ENCODE measurements around the gene CES1.
"Not testable (repeated sequence)": the region's sequence is repeated elsewhere in the genome, so short reads cannot be mapped to it uniquely, and the experiment has no call there.

Gene CES1

DNA sequence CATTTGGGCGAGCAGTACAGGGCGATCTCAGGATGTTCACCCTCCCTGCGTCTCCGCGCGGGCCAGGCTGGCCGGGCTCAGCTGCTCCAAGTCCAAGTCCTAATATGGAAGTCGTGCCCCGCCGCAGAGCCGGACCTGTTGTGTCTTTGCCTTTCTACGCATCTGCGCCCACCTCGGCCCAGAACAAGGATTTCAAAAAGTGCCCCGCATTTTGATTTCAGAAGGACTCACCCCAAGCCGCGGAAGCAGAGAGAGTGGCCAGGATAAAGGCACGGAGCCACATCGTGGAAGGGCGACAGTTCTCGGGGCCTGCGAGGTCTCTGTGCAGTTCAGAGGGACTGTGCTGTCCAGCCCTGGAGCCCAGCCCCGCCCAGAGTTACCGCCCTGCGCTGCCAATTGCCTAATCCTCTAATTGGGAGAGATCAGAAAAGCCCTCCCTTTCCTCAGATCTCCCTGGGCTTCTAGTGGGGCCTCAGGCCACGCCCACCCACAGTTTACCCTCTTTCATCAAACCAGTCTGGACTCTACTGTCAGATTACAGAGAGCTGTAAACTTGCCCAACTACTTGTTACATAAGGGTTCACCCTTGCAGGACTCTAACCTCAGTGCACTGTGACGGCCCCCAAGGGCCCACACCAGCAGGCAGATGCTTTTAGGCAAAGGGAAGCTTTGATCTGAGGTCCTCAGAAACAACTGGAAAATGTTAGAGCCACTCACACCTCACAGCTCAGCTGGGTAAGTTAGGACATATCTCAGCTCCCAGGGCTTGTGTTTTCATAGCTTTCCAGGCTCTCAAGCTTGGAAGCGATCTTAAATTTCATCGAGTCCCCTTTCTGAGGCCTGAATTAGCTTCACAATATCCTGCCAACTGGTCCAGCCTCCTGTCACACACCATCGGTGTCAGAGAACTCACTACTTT lies at the start of gene CES1:
Gene CES1 (minus strand): TSS at position 324 of the 919 bp plus-strand sequence. CDS start 41 bp downstream, at position 283.
- Mint-ChIP-seq H3K27ac (no peak within 1 kb of the TSS), H3K27me3 (peaks cover 9% of the 10 kb centered on the region)

DNA sequence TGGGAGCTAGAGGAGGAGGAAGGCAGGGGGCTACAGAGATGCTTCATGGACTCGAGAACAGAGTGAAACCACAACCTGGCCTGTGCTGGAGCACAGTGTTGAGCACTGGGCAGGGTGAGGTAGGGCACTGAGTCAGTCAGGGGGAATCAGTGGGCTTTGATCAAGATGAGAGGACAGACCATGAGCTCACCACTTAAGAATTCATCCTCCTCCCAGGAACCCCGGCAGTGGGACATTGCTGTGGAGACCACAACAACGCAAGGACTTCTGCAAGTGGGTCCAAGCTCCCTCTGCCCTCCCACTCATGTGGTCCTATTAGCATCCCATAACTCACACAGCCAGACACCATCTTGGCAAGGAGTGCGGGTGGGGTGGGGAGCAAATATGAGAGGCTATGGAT lies 44.0 kb upstream of the CES1 start:
- H3K4me1 Mint-ChIP-seq, result no peaks in the 10 kb centered on the region
- no peak overlapping the region for H3K27ac Mint-ChIP-seq
- ATAC-seq (ENCODE audit: low read depth), result no peak
- peaks cover 9% of the 10 kb centered on the region for H3K9me3 Mint-ChIP-seq
- no peak overlapping the region for H3K4me3 Mint-ChIP-seq
- DNase-seq (ENCODE audit: low spot score in 2 of 2), result no peak
- H3K36me3 Mint-ChIP-seq, result no peaks in the 10 kb centered on the region
- peaks cover 12% of the 10 kb centered on the region for H3K27me3 Mint-ChIP-seq

More for the DNA sequence above, at the start of gene CES1:
- no peaks in the 10 kb centered on the region for H3K36me3 Mint-ChIP-seq
- ATAC-seq (ENCODE audit: low read depth), result no peak
- H3K4me3 Mint-ChIP-seq, result no peak within 1 kb of the TSS
- peaks cover 9% of the 10 kb centered on the region for H3K4me1 Mint-ChIP-seq
- H3K9me3 Mint-ChIP-seq, result peaks cover 7% of the 10 kb centered on the region
- no peak for DNase-seq (ENCODE audit: low spot score in 2 of 2)

DNA sequence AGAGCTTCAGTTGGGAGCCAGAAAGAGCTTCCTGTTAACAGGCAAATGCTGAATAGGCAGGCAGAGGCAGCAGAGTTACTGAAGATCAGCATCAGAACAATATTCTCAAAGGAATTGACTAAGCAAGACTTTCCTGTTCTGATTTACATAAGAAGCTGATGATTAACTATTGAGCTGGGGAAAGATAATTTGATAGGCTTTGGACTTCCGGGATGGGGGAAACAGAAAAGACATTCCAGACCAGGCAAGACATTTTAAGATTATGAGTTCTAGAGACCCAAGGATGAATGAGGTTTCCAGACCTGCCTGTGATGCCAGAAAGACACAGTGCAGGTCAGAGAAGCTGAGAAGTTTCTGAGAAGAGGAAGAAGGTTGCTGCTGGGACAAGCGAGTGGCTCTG lies 42.4 kb upstream of the CES1 start, which contains the start of gene CES5A:
Gene CES5A (minus strand): TSS at position 101 of the 400 bp plus-strand sequence. CDS start 152 bp downstream, outside the sequence.
- Mint-ChIP-seq H3K9me3 (peaks cover 9% of the 10 kb centered on the region), H3K36me3 (no peaks in the 10 kb centered on the region), H3K4me3 (no peak within 1 kb of the TSS), H3K4me1 (no peaks in the 10 kb centered on the region), H3K27ac (no peak within 1 kb of the TSS), H3K27me3 (peaks cover 8% of the 10 kb centered on the region)
- ATAC-seq (ENCODE audit: low read depth) (no peak), DNase-seq (ENCODE audit: low spot score in 2 of 2) (no peak)

DNA sequence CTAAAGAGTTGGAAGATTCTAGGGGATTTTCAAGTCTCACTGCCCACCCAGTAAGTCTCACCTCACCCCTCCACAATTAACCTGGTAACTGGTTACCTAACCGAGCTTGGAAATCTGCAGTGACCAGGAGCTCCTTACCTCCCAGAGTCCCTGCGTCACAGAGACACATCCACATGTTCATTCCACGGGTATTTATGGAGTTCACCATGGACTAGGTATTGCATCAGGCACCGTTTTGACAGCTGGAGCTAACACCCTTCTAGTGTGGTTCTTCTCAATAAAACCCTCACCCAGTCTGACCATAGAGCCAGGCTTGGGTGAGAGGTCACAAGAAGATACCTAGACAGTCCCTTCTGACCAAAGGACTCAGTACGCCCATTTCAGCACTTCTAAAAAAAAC lies 40.2 kb upstream of the CES1 start:
- ATAC-seq (ENCODE audit: low read depth), result no peak
- Mint-ChIP-seq H3K4me3 (no peak overlapping the region), H3K9me3 (no peaks in the 10 kb centered on the region), H3K27me3 (peaks cover 12% of the 10 kb centered on the region), H3K27ac (no peak overlapping the region), H3K36me3 (no peaks in the 10 kb centered on the region), H3K4me1 (no peaks in the 10 kb centered on the region)
- no peak for DNase-seq (ENCODE audit: low spot score in 2 of 2)

DNA sequence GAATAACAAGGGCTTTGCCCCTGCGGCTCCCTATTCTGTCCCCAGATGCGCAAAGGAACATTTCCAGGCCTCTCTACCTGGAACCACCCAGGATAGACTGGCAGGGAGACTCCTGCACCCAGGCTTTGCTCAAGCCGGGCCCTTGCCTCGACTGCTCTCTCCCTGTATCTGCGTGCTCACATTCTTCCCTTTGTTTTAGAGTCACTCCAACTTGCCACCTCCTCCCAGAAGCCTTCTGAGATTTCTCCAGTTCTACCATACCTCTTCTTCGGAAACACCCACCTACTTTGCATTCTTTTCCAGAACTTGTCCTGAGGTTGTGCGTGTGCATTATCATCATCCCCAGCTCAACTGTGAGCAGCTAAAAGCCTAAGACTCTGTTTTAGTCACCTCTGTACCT lies 39.2 kb upstream of the CES1 start:
- Mint-ChIP-seq H3K4me3 (no peak overlapping the region), H3K4me1 (no peaks in the 10 kb centered on the region), H3K36me3 (no peaks in the 10 kb centered on the region), H3K27me3 (peaks cover 12% of the 10 kb centered on the region), H3K27ac (no peak overlapping the region), H3K9me3 (no peaks in the 10 kb centered on the region)
- no peak for ATAC-seq (ENCODE audit: low read depth)
- no peak for DNase-seq (ENCODE audit: low spot score in 2 of 2)

DNA sequence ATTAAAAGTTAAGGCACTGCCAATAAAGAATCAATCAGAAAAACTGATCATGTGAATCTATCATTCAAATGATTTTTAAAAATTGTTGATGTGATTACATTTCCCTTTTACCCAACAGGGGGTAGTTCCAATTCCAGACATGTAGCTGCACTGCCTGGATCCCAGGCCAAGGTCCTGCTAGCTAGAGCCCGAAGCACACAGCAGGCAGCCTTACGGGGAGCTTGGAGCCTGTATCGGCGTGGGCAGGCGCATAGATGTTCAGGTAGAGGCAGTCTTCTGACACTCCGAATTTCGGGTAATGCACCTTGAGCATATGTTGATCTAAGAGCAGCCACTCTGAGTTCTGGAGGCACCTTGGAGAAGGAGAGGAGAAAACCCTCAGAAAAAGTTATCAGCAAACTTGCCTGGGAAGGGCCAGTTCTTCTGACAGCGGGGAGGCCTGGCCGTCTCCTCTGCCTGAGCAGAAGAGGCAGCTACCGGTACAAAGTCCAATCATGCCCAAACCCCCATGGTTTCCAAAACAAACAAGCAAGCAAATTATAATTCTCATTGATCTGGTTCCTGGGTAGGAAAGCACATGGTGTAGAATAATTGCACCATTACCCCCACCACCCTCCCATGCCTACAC lies 38.6 kb upstream of the CES1 start:
- Mint-ChIP-seq H3K27me3 (peaks cover 12% of the 10 kb centered on the region), H3K27ac (no peak overlapping the region), H3K36me3 (no peaks in the 10 kb centered on the region), H3K4me1 (no peaks in the 10 kb centered on the region), H3K9me3 (no peaks in the 10 kb centered on the region), H3K4me3 (no peak overlapping the region)
- no peak for ATAC-seq (ENCODE audit: low read depth)
- DNase-seq (ENCODE audit: low spot score in 2 of 2), result no peak

DNA sequence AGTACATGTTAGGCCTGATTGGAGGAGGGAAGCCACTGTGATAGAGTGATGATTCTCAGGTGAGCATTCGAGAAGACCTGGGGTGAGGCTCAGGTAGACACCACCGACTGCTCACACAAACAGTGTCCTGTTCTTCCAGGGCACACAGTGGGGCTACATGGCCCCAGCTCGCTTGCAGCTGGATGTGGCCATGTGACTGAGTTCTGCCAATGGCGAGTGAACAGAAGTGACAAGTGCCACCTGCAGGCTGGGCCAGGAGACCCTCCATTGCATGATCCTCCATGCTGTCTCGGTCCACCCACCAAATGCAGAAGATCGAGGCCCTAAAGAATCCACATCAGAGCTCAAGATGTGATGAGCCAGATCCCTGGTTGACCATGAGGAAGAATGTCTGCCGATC lies 36.1 kb upstream of the CES1 start:
- Mint-ChIP-seq H3K27ac (no peak overlapping the region), H3K36me3 (no peaks in the 10 kb centered on the region), H3K4me3 (no peak overlapping the region), H3K4me1 (no peaks in the 10 kb centered on the region), H3K9me3 (no peaks in the 10 kb centered on the region), H3K27me3 (peaks cover 9% of the 10 kb centered on the region)
- no peak for DNase-seq (ENCODE audit: low spot score in 2 of 2)
- ATAC-seq (ENCODE audit: low read depth), result no peak

DNA sequence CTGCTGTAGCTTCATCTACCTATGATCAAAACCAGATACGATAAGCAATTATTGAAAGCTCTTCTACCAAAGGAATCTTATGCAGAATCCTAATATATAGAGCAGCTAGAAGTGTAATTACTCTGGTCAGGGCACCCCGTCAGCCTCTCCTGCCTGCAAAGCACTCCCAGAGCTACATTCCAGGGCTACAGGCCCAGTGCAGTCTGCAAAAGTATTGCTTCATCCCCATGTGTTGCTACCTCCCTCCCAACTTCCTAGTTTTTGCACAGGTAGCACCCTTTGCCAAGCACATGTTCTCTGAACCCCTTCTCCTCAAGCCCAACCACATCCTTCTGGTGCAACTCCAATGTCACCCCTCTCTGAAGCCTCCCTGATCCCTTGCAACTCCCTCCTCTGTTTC lies 35.2 kb upstream of the CES1 start:
- Mint-ChIP-seq H3K4me1 (no peaks in the 10 kb centered on the region), H3K27ac (no peak overlapping the region), H3K9me3 (no peaks in the 10 kb centered on the region), H3K4me3 (no peak overlapping the region), H3K27me3 (peaks cover 9% of the 10 kb centered on the region), H3K36me3 (no peaks in the 10 kb centered on the region)
- ATAC-seq (ENCODE audit: low read depth) (no peak), DNase-seq (ENCODE audit: low spot score in 2 of 2) (no peak)

DNA sequence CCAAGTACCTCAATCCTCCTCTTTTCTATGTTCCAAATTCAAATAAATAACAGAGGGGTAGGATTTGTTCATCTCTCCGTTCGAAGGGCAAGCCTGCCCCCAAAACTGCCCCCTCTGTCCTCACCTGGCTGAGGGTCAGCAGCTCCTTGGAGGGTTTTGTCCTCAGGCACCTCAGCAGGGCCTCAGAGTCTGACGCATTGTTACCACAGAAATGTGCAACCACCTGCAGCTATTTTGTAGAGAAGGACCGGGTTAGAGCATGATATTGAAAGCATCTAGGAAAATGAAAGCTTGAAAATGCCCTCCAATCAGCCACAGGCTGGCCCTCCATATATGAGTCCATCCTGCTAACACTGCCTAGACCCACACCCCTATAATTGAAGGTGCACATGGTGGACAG lies 28.4 kb upstream of the CES1 start:
- no peaks in the 10 kb centered on the region for H3K4me1 Mint-ChIP-seq
- H3K4me3 Mint-ChIP-seq, result no peak overlapping the region
- DNase-seq (ENCODE audit: low spot score in 2 of 2), result no peak
- peaks cover 12% of the 10 kb centered on the region for H3K27me3 Mint-ChIP-seq
- no peak for ATAC-seq (ENCODE audit: low read depth)
- H3K36me3 Mint-ChIP-seq, result no peaks in the 10 kb centered on the region
- H3K27ac Mint-ChIP-seq, result no peak overlapping the region
- no peaks in the 10 kb centered on the region for H3K9me3 Mint-ChIP-seq

DNA sequence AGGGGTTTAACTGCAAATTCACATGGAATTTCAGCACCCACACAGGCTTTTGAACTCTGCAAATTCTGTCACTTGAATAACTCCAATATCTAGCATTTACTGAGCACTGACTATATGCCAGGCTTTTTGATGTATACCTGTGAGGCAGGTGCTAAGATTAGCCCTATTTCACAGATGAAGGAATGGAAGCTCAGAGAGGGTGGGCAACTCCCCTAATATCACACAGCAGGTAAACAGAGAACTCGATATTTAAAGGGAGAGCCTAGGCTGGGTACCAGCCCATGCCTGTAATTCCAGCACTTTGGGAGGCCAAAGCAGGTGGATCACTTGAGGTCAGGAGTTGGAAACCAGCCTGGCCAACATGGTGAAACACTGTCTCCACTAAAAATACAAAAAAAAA lies 24.8 kb upstream of the CES1 start:
- not testable (repeated sequence) for ATAC-seq (ENCODE audit: low read depth); H3K4me3 Mint-ChIP-seq
- peaks cover 19% of the 10 kb centered on the region for H3K27me3 Mint-ChIP-seq

DNA sequence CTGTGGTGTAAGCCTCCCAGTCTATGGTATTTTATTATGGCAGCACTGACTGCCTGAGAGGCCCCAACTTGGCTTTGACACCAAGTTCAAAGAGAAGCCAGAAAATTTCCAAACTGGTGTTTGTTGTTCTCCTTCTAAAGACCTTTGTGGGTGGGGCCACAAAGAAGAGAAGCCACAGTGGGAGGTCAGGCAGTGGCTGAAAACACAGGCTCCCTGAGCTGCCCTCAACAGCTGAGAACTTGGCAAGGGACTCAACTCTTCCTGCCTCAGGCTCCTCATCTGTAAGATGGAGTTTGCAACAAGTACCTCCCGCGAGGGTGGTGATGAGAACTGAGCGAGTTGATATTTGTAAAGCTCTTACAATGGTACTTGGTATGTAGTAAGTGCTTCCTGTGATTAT lies 24.1 kb upstream of the CES1 start:
- H3K4me1 Mint-ChIP-seq, result no peaks in the 10 kb centered on the region
- ATAC-seq (ENCODE audit: low read depth) (no peak), DNase-seq (ENCODE audit: low spot score in 2 of 2) (no peak)
- no peak overlapping the region for H3K27ac Mint-ChIP-seq
- no peak overlapping the region for H3K4me3 Mint-ChIP-seq
- no peaks in the 10 kb centered on the region for H3K36me3 Mint-ChIP-seq
- H3K9me3 Mint-ChIP-seq, result no peaks in the 10 kb centered on the region
- peaks cover 17% of the 10 kb centered on the region for H3K27me3 Mint-ChIP-seq

More for the DNA sequence above, 24.8 kb upstream of the CES1 start:
- H3K27ac Mint-ChIP-seq; DNase-seq (ENCODE audit: low spot score in 2 of 2); H3K4me1 Mint-ChIP-seq; H3K36me3 Mint-ChIP-seq; H3K9me3 Mint-ChIP-seq: not testable (repeated sequence)

DNA sequence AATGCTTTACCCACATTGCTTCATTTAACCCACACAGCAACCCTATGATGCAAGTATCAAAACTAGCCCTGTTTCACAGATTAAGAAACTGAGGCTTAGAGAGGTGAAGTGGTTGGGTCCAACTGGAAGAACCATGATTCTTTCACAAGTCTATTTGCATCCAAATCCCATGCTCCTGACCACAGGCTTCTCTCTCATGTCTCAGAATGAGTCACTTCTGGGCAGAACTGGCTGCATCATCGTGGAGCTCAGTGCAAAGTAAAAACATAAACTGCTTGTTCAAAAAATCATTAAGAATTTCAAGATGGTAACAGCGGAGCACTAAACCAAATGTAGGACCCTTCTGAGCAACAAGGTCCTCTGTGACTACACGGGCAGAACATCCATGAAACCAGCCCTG lies 20.2 kb upstream of the CES1 start:
- Mint-ChIP-seq H3K36me3 (no peaks in the 10 kb centered on the region), H3K4me3 (no peak overlapping the region), H3K27me3 (peaks cover 18% of the 10 kb centered on the region), H3K9me3 (no peaks in the 10 kb centered on the region), H3K4me1 (no peaks in the 10 kb centered on the region), H3K27ac (no peak overlapping the region)
- DNase-seq (ENCODE audit: low spot score in 2 of 2), result no peak
- ATAC-seq (ENCODE audit: low read depth), result no peak

DNA sequence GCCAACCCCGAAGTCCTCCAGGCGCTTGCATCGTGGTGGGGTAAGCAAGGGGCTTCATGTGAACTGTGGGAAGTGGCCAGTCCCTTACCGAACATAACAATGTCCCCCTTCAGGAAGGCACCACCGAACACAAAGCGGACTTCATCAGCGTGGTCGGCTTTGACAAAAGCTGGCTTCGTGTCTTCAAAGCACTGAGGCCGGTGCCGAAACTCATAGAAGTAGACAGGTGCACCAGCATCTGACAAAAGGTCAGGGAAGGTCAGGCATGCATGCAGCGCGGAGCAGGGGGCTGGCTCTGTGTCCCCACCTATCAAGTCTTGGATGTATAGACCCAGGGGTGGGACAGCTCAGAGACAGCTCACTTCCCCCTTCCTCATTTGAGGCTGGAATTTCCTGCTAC lies 16.6 kb upstream of the CES1 start:
- Mint-ChIP-seq H3K36me3 (no peaks in the 10 kb centered on the region), H3K27me3 (peaks cover 12% of the 10 kb centered on the region), H3K9me3 (no peaks in the 10 kb centered on the region), H3K4me3 (no peak overlapping the region), H3K27ac (no peak overlapping the region), H3K4me1 (no peaks in the 10 kb centered on the region)
- no peak for ATAC-seq (ENCODE audit: low read depth)
- no peak for DNase-seq (ENCODE audit: low spot score in 2 of 2)

DNA sequence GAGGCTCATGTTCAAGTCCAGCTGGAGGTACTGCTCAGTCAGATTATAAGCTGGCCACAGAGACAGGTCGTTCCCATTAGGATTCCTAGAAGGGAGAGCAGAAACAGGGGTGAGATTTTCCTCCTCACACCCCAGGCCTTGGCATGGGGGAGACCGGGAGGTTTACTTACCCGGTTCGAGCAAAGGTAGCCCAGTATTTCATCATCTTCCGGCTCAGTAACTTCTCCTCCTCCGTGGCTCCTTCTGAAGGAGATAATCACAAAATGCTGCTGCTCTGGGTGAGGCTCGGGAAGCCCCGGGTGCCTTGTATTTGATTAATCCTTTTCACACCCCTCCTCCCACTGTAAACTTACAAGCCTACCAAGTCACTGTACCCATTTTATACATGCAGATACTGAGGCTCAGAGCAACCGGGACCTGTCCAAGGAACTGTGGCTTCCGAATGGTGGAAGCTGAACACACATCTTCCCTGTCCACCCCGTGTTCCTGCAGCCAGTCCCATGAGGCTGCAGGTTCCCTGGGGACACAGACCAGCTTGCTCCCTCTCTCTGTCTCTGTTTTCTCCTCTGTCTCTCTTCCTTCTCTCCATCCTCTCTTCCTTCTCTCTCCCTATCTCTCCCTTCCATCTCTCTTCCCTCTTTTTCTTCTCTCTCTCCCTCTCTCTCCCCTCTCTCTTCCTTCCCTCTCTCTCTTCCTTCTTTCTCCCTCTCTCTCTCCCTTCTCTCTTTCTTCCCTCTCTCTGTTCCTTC lies 13.9 kb upstream of the CES1 start:
- Mint-ChIP-seq H3K9me3 (no peaks in the 10 kb centered on the region), H3K36me3 (no peaks in the 10 kb centered on the region), H3K27ac (no peak overlapping the region), H3K27me3 (peaks cover 11% of the 10 kb centered on the region), H3K4me1 (no peaks in the 10 kb centered on the region), H3K4me3 (no peak overlapping the region)
- DNase-seq (ENCODE audit: low spot score in 2 of 2) (no peak), ATAC-seq (ENCODE audit: low read depth) (no peak)
